ENCODE results near the gene USP17L19.
A peak's percentile ranks its signal among the peaks of the same experiment; 100 is the strongest.
"Not testable (repeated sequence)": the region's sequence is repeated elsewhere in the genome, so short reads cannot be mapped to it uniquely, and the experiment has no call there.

USP17L19 gene, protein sequence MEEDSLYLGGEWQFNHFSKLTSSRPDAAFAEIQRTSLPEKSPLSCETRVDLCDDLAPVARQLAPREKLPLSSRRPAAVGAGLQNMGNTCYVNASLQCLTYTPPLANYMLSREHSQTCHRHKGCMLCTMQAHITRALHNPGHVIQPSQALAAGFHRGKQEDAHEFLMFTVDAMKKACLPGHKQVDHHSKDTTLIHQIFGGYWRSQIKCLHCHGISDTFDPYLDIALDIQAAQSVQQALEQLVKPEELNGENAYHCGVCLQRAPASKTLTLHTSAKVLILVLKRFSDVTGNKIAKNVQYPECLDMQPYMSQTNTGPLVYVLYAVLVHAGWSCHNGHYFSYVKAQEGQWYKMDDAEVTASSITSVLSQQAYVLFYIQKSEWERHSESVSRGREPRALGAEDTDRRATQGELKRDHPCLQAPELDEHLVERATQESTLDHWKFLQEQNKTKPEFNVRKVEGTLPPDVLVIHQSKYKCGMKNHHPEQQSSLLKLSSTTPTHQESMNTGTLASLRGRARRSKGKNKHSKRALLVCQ

GRCh38 chr4:9253078-9253477 is at the start of gene USP17L19:
TSS of gene USP17L19 (plus strand) at chr4:9253378. CDS start at chr4:9253378, 0 bp downstream.
- H3K4me3 Mint-ChIP-seq; H3K4me1 Mint-ChIP-seq; H3K27ac Mint-ChIP-seq; H3K9me3 Mint-ChIP-seq; H3K27me3 Mint-ChIP-seq (ENCODE audit: low read depth, poor library complexity); H3K36me3 Mint-ChIP-seq (ENCODE audit: low read depth); DNase-seq: not testable (repeated sequence)

DNA sequence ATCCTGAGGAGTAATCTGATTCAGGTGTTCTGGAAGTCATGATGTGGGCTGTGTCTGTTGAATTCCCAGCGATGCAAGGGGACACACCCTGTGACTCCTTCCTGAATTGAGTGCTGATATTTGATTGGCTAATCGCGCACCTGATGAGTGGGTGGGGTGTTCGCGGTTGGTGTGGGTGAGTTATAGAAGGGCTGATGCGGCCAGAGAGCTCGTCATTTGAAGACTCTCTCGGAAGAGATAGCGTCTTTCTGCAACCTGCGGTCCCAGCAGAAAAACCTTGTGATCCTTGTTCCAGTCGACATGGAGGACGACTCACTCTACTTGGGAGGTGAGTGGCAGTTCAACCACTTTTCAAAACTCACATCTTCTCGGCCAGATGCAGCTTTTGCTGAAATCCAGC is 42.8 kb upstream of the USP17L19 start, which contains the start of gene USP17L10:
USP17L10 (plus strand) TSS at position 301 of the 400 bp plus-strand sequence; CDS start at position 301, 0 bp downstream.
- not testable (repeated sequence) for DNase-seq; H3K27ac Mint-ChIP-seq; H3K27me3 Mint-ChIP-seq (ENCODE audit: low read depth, poor library complexity); H3K4me3 Mint-ChIP-seq; H3K36me3 Mint-ChIP-seq (ENCODE audit: low read depth); H3K4me1 Mint-ChIP-seq; H3K9me3 Mint-ChIP-seq

- not testable (repeated sequence) for H3K27me3 Mint-ChIP-seq (ENCODE audit: low read depth, poor library complexity); H3K36me3 Mint-ChIP-seq (ENCODE audit: low read depth); DNase-seq; H3K27ac Mint-ChIP-seq; H3K9me3 Mint-ChIP-seq; H3K4me1 Mint-ChIP-seq; H3K4me3 Mint-ChIP-seq
Observed at GRCh38 chr4:9214701-9215100, 38.5 kb upstream of the USP17L19 start.

GRCh38 chr4:9215105-9215504 is 38.1 kb upstream of the USP17L19 start, which contains the start of gene USP17L11:
TSS of gene USP17L11 (plus strand) at chr4:9215405. CDS start at chr4:9215405, 0 bp downstream.
- not testable (repeated sequence) for DNase-seq; H3K27ac Mint-ChIP-seq; H3K36me3 Mint-ChIP-seq (ENCODE audit: low read depth); H3K9me3 Mint-ChIP-seq; H3K27me3 Mint-ChIP-seq (ENCODE audit: low read depth, poor library complexity); H3K4me1 Mint-ChIP-seq; H3K4me3 Mint-ChIP-seq

GRCh38 chr4:9219852-9220251 is 33.3 kb upstream of the USP17L19 start, which contains the start of gene USP17L12:
TSS of gene USP17L12 (plus strand) at chr4:9220152. CDS start at chr4:9220152, 0 bp downstream.
- H3K4me1 Mint-ChIP-seq; DNase-seq; H3K9me3 Mint-ChIP-seq; H3K27ac Mint-ChIP-seq; H3K4me3 Mint-ChIP-seq; H3K27me3 Mint-ChIP-seq (ENCODE audit: low read depth, poor library complexity); H3K36me3 Mint-ChIP-seq (ENCODE audit: low read depth): not testable (repeated sequence)

- H3K27ac Mint-ChIP-seq = not testable (repeated sequence)
Observed at GRCh38 chr4:9224596-9224995, 28.6 kb upstream of the USP17L19 start, which contains the start of gene USP17L13. TSS of gene USP17L13 (plus strand) at chr4:9224896. CDS start at chr4:9224896, 0 bp downstream.

GRCh38 chr4:9230249-9230648 is 22.9 kb upstream of the USP17L19 start:
- not testable (repeated sequence) for H3K9me3 Mint-ChIP-seq; H3K36me3 Mint-ChIP-seq (ENCODE audit: low read depth); H3K27ac Mint-ChIP-seq; H3K27me3 Mint-ChIP-seq (ENCODE audit: low read depth, poor library complexity); H3K4me1 Mint-ChIP-seq; H3K4me3 Mint-ChIP-seq
- peak; percentile 0 for DNase-seq

More at GRCh38 chr4:9224596-9224995, 28.6 kb upstream of the USP17L19 start, which contains the start of gene USP17L13:
- not testable (repeated sequence) for DNase-seq; H3K4me1 Mint-ChIP-seq; H3K27me3 Mint-ChIP-seq (ENCODE audit: low read depth, poor library complexity); H3K36me3 Mint-ChIP-seq (ENCODE audit: low read depth); H3K9me3 Mint-ChIP-seq; H3K4me3 Mint-ChIP-seq

DNA sequence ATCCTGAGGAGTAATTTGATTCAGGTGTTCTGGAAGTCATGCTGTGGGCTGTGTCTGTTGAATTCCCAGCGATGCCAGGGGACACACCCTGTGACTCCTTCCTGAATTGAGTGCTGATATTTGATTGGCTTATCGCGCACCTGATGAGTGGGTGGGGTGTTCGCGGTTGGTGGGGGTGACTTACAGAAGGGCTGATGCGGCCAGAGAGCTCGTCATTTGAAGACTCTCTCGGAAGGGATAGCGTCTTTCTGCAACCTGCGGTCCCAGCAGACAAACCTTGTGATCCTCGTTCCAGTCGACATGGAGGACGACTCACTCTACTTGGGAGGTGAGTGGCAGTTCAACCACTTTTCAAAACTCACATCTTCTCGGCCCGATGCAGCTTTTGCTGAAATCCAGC is 19.1 kb upstream of the USP17L19 start, which contains the start of gene USP17L15:
USP17L15 (plus strand) TSS at position 301 of the 400 bp plus-strand sequence; CDS start at position 301, 0 bp downstream.
- not testable (repeated sequence) for H3K4me1 Mint-ChIP-seq; H3K4me3 Mint-ChIP-seq; DNase-seq; H3K27ac Mint-ChIP-seq; H3K27me3 Mint-ChIP-seq (ENCODE audit: low read depth, poor library complexity); H3K36me3 Mint-ChIP-seq (ENCODE audit: low read depth); H3K9me3 Mint-ChIP-seq

DNA sequence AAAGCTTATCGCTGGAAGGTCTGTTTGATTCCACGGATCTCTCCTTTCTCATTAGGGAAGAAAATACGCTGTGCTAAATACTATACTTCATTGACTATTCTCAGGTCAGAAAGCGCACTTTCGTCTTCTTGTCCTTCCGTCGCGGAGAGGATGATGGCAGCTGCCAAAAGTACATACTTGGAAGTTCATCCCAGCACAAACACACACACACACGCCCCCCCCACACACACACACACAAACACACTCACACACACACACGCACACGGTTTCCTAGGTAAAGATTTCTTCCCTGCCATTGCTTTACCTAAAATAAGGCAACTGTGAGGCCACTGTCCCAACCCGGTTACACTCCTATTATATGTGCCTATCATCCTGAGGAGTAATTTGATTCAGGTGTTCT is 14.7 kb upstream of the USP17L19 start:
- not testable (repeated sequence) for DNase-seq; H3K36me3 Mint-ChIP-seq (ENCODE audit: low read depth); H3K4me1 Mint-ChIP-seq

GRCh38 chr4:9243579-9243978 is 9.6 kb upstream of the USP17L19 start, which contains the start of gene USP17L17:
TSS of gene USP17L17 (plus strand) at chr4:9243879. CDS start at chr4:9243879, 0 bp downstream.
- not testable (repeated sequence) for H3K27me3 Mint-ChIP-seq (ENCODE audit: low read depth, poor library complexity); H3K4me1 Mint-ChIP-seq; H3K4me3 Mint-ChIP-seq; H3K27ac Mint-ChIP-seq; H3K9me3 Mint-ChIP-seq; DNase-seq; H3K36me3 Mint-ChIP-seq (ENCODE audit: low read depth)

More for the DNA sequence above, 14.7 kb upstream of the USP17L19 start:
- H3K9me3 Mint-ChIP-seq; H3K4me3 Mint-ChIP-seq; H3K27ac Mint-ChIP-seq; H3K27me3 Mint-ChIP-seq (ENCODE audit: low read depth, poor library complexity): not testable (repeated sequence)

DNA sequence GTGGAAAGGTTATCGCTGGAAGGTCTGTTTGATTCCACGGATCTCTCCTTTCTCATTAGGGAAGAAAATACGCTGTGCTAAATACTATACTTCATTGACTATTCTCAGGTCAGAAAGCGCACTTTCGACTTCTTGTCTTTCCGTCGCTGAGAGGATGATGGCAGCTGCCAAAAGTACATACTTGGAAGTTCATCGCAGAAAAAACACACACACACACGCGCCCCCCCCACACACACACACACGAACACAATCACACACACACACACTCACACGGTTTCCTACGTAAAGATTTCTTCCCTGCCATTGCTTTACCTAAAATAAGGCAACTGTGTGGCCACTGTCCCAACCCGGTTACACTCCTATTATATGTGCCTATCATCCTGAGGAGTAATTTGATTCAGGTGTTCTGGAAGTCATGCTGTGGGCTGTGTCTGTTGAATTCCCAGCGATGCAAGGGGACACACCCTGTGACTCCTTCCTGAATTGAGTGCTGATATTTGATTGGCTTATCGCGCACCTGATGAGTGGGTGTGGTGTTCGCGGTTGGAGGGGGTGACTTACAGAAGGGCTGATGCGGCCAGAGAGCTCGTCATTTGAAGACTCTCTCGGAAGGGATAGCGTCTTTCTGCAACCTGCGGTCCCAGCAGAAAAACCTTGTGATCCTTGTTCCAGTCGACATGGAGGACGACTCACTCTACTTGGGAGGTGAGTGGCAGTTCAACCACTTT is 5.1 kb upstream of the USP17L19 start, which contains the start of gene USP17L18:
USP17L18 (plus strand) TSS at position 678 of the 728 bp plus-strand sequence; CDS start at position 678, 0 bp downstream.
- H3K27ac Mint-ChIP-seq; H3K9me3 Mint-ChIP-seq; DNase-seq; H3K4me3 Mint-ChIP-seq; H3K4me1 Mint-ChIP-seq; H3K27me3 Mint-ChIP-seq (ENCODE audit: low read depth, poor library complexity); H3K36me3 Mint-ChIP-seq (ENCODE audit: low read depth): not testable (repeated sequence)

GRCh38 chr4:9257824-9258223 is 4.6 kb downstream of the USP17L19 start, which contains the start of gene USP17L20:
TSS of gene USP17L20 (plus strand) at chr4:9258124. CDS start at chr4:9258124, 0 bp downstream.
- not testable (repeated sequence) for H3K27ac Mint-ChIP-seq; DNase-seq; H3K9me3 Mint-ChIP-seq; H3K4me1 Mint-ChIP-seq; H3K27me3 Mint-ChIP-seq (ENCODE audit: low read depth, poor library complexity); H3K4me3 Mint-ChIP-seq; H3K36me3 Mint-ChIP-seq (ENCODE audit: low read depth)

GRCh38 chr4:9262572-9262971 is 9.4 kb downstream of the USP17L19 start, which contains the start of gene USP17L21:
TSS of gene USP17L21 (plus strand) at chr4:9262872. CDS start at chr4:9262872, 0 bp downstream.
- not testable (repeated sequence) for H3K4me3 Mint-ChIP-seq; H3K4me1 Mint-ChIP-seq; DNase-seq; H3K36me3 Mint-ChIP-seq (ENCODE audit: low read depth); H3K27me3 Mint-ChIP-seq (ENCODE audit: low read depth, poor library complexity); H3K27ac Mint-ChIP-seq; H3K9me3 Mint-ChIP-seq

DNA sequence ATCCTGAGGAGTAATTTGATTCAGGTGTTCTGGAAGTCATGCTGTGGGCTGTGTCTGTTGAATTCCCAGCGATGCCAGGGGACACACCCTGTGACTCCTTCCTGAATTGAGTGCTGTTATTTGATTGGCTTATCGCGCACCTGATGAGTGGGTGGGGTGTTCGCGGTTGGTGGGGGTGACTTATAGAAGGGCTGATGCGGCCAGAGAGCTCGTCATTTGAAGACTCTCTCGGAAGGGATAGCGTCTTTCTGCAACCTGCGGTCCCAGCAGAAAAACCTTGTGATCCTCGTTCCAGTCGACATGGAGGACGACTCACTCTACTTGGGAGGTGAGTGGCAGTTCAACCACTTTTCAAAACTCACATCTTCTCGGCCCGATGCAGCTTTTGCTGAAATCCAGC is 14.1 kb downstream of the USP17L19 start, which contains the start of gene USP17L22:
USP17L22 (plus strand) TSS at position 301 of the 400 bp plus-strand sequence; CDS start at position 301, 0 bp downstream.
- H3K4me3 Mint-ChIP-seq; H3K27ac Mint-ChIP-seq; H3K36me3 Mint-ChIP-seq (ENCODE audit: low read depth); H3K4me1 Mint-ChIP-seq; DNase-seq; H3K27me3 Mint-ChIP-seq (ENCODE audit: low read depth, poor library complexity); H3K9me3 Mint-ChIP-seq: not testable (repeated sequence)

All from nephron progenitor cell (in vitro differentiated cells).